Vagina (tissue), 2 donors: ENCODE results near the gene CRIP2.

Experiments
- CTCF ChIP-seq, 3 experiments: fragments of 450-650 bp in 2 of 3; fragments of 200-600 bp in 1 of 3; sonication (generic) in 1 of 3; IDR thresholded peaks; one replicate each; pipeline ENCODE4 v1.5.1; 2017 to 2019; ENCODE audit warnings: antibody characterized with exemption in 3 of 3, mild to moderate bottlenecking in 2 of 3, moderate library complexity in 2 of 3
- POLR2AphosphoS5 ChIP-seq, 2 donors: sonication (generic); formaldehyde crosslinking; IDR thresholded peaks; one replicate each; pipeline ENCODE4 v1.9.0; 2017; ENCODE audit warnings: antibody characterized with exemption in 2 of 2, mild to moderate bottlenecking in 2 of 2, low read depth in 1 of 2; ENCODE audit not compliant: insufficient read depth in 1 of 2

DNA sequence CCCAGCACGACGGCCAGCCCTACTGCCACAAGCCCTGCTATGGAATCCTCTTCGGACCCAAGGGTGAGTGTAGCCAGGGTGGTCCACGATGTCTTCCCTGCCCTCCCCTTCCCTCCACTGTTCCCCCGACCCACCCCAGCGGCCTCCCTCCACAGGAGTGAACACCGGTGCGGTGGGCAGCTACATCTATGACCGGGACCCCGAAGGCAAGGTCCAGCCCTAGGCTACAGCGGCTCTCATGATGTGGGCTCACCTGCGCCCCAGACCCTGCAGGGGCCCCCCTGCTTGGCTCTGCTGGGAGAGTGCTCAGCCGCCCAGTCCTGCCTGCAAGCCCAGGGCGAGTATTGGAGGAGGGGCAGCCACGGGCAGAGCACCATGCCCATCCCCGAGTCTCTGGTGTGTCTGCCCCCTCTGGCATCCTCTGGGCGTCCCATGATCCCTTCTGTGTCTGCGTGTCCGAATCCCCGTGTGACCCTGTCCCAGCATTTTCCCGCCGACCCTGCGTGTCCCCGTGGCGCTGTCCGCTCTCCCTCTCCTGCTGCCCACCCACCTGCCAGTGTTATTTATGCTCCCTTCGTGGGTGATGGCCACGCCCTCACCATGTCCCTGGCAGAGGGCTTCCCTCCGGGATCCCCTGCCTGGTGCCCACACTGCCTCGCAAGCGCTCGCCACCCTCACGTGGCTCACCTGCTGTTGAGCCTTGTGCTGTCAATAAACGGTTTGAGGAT is 5.0 kb downstream of the CRIP2 start:
- TF ChIP-seq CTCF (IDR thresholded peaks at IDR 0.05) = no peak
- no peak for TF ChIP-seq POLR2AphosphoS5 (IDR thresholded peaks at IDR 0.05; ENCODE audit: insufficient read depth in 1 of 2, low read depth in 1 of 2)
